GM12878 (cell line): ENCODE measurements around the gene HIF1AN. TPM values are rescaled to one million over a fixed set of nuclear protein-coding genes. Genes with fewer than 3 reads are reported as not detected.

Experiments used
- ATAC-seq: fragments of 200-7000 bp; cut with Tn5 transposase; 3 replicates; pipeline ENCODE4 v1.9.1; 2020; ENCODE audit warnings: mild to moderate bottlenecking, moderate library complexity
- BruUV-seq: library from RNA; stranded (reverse); fragments of 400-500 nt; replicated peaks from 2 replicates; lab custom pipeline; 2021; lab: Mats Ljungman, UMichigan
- CTCF ChIA-PET: fragments of 300-600 bp; sonication (Branson Sonifier 250); formaldehyde crosslinking; extraction: SDS; loops from one replicate; lab custom pipeline; 2021; ENCODE audit warnings: inconsistent platforms; lab: Yijun Ruan, JAX
- POLR2A ChIA-PET: fragments of 350-600 bp; formaldehyde crosslinking; extraction: SDS; loops from one replicate; lab custom pipeline; 2021; ENCODE audit warnings: inconsistent platforms; lab: Charles Lee
- RAD21 ChIA-PET: fragments of 300-600 bp; sonication (Branson Sonifier 250); formaldehyde crosslinking; loops from one replicate; lab custom pipeline; 2023; ENCODE audit warnings: antibody characterized with exemption; ENCODE audit not compliant: unreplicated experiment; lab: Charles Lee
- SMC1A ChIA-PET: fragments of 300-600 bp; sonication (Branson Sonifier 250); formaldehyde crosslinking; loops from one replicate; lab custom pipeline; 2023; ENCODE audit not compliant: unreplicated experiment, uncharacterized antibody; lab: Charles Lee
- DNase-seq: peaks from one replicate; pipeline ENCODE4 v3.0.0-alpha.2; 2011; ENCODE audit warnings: low read depth, low spot score
- FAIRE-seq: peaks from 3 replicates; lab custom pipeline; 2011; peaks lifted over from hg19 to GRCh38; lab: Jason Lieb, UNC
- H2AFZ ChIP-seq: 2 replicates; pipeline ENCODE4 v1.6.0; 2011; ENCODE audit warnings: low read depth, low read length, control low read depth; ENCODE audit not compliant: control insufficient read depth
- H3K27ac ChIP-seq: 2 replicates; pipeline ENCODE4 v1.5.1; 2011; ENCODE audit warnings: control low read depth; ENCODE audit not compliant: control insufficient read depth, insufficient read depth
- H3K27me3 ChIP-seq, 2 experiments: replicated peaks in 1 of 2; 2 replicates each; pipeline versions ENCODE4 v1.6.0 to v1.6.1; 2011; ENCODE audit warnings: low read length in 1 of 2; ENCODE audit not compliant: control insufficient read depth in 2 of 2, insufficient read depth in 2 of 2
- H3K36me3 ChIP-seq, 2 experiments: 2 replicates each; pipeline ENCODE4 v1.5.1; 2011; ENCODE audit warnings: low read length in 1 of 2; ENCODE audit not compliant: control insufficient read depth in 2 of 2, insufficient read depth in 2 of 2
- H3K4me1 ChIP-seq: 2 replicates; pipeline ENCODE4 v1.6.1; 2011; ENCODE audit warnings: mild to moderate bottlenecking, low read length, moderate library complexity, mixed read lengths; ENCODE audit not compliant: control insufficient read depth, insufficient read depth
- H3K4me2 ChIP-seq: 2 replicates; pipeline ENCODE4 v1.6.0; 2011; ENCODE audit warnings: control low read depth; ENCODE audit not compliant: control insufficient read depth, insufficient read depth
- H3K4me3 ChIP-seq: fragments of 200-600 bp; sonication (generic); 2 replicates; pipeline ENCODE4 v1.5.1; 2016
- H3K79me2 ChIP-seq: 2 replicates; pipeline ENCODE4 v1.6.0; 2011; ENCODE audit warnings: low read length; ENCODE audit not compliant: control insufficient read depth, insufficient read depth
- H3K9ac ChIP-seq: 2 replicates; pipeline ENCODE4 v1.8.0; 2011; ENCODE audit warnings: low read length, control low read depth, mixed read lengths; ENCODE audit not compliant: control insufficient read depth, insufficient read depth
- H3K9me3 ChIP-seq: replicated peaks from 3 replicates; pipeline ENCODE4 v1.5.1; 2011; ENCODE audit warnings: mild to moderate bottlenecking, low read length; ENCODE audit not compliant: control insufficient read depth, insufficient read depth
- H4K20me1 ChIP-seq: 2 replicates; pipeline ENCODE4 v1.6.0; 2011; ENCODE audit not compliant: control insufficient read depth, insufficient read depth
- BHLHE40 ChIP-seq, 2 experiments: fragments of 450-650 bp in 1 of 2; IDR thresholded peaks; 2 replicates each; pipeline ENCODE4 v1.6.1; 2011 to 2017; ENCODE audit warnings: low read depth in 2 of 2, borderline replicate concordance in 1 of 2, improper control_type of control experiment in 1 of 2, low read length in 1 of 2, mild to moderate bottlenecking in 1 of 2
- BRCA1 ChIP-seq: IDR thresholded peaks from 2 replicates; pipeline ENCODE4 v1.6.1; 2011; ENCODE audit warnings: low read depth, low read length, improper control_type of control experiment
- ETV6 ChIP-seq, 2 experiments: fragments of 450-650 bp in 1 of 2; IDR thresholded peaks in 1 of 2; conservative IDR thresholded peaks in 1 of 2; 2 replicates each; pipeline ENCODE4 v1.6.1; 2014; ENCODE audit warnings: antibody characterized with exemption in 1 of 2, borderline replicate concordance in 1 of 2, low read depth in 1 of 2, mild to moderate bottlenecking in 1 of 2, moderate library complexity in 1 of 2
- HDAC2 ChIP-seq: fragments of 200-600 bp; sonication (generic); IDR thresholded peaks from 2 replicates; pipeline ENCODE4 v1.6.1; 2017
- SMAD5 ChIP-seq: IDR thresholded peaks from 2 replicates; pipeline ENCODE4 v1.6.1; 2016; ENCODE audit warnings: antibody characterized with exemption, low read depth
- SREBF2 ChIP-seq: IDR thresholded peaks from 2 replicates; pipeline ENCODE4 v1.6.1; 2012; ENCODE audit warnings: mild to moderate bottlenecking, low read length
- ZNF384 ChIP-seq: IDR thresholded peaks from 2 replicates; pipeline ENCODE4 v1.6.1; 2012; ENCODE audit warnings: low read depth, mild to moderate bottlenecking, low read length, improper control_type of control experiment, borderline replicate concordance
- WGBS: methylation state at CpG from one replicate; pipeline ENCODE4 v1.1.6; 2016; ENCODE audit warnings: low lambda C conversion rate; ENCODE audit not compliant: insufficient replicate concordance, insufficient coverage; ENCODE audit errors: missing lambda C conversion rate; 5-methylcytosine and 5-hydroxymethylcytosine counted together
- in situ Hi-C: fragments of 300-500 bp; cut with MboI; formaldehyde crosslinking; loops from 9 replicates; pipeline ENCODE4 v1.14.3; 2018; ENCODE audit warnings: mixed read lengths
- intact Hi-C: fragments of 100-400 bp; cut with micrococcal nuclease; formaldehyde crosslinking; loops from one replicate; pipeline ENCODE4 v1.14.2; 2022; ENCODE audit not compliant: unreplicated experiment
- polyA plus RNA-seq, 11 experiments: library from polyadenylated mRNA; depleted of rRNA in 4 of 11; unstranded in 6 of 11; stranded (reverse) in 5 of 11; fragments of >200 nt; fragmentation: Nextera tagmentation in 4 of 11; fragmentation: Illumina TruSeq in 1 of 11; extraction: Ambion mirVana in 4 of 11; extraction: Trizol in 1 of 11; gene quantifications; 1 replicate in 1 of 11; 2 replicates in 10 of 11; pipeline versions ENCODE4 v1.2.1 to v1.2.3, GENCODE V29; 2011 to 2016; ENCODE audit warnings: inconsistent platforms in 2 of 11, missing spikeins in 2 of 11, low read depth in 1 of 11
- total RNA-seq, 4 experiments: library from RNA; depleted of rRNA in 3 of 4; stranded (reverse); fragments of >200 nt in 3 of 4; fragmentation: Illumina TruSeq in 1 of 4; extraction: Trizol in 1 of 4; gene quantifications; 2 replicates each; pipeline versions ENCODE4 v1.2.1 to v1.2.3, GENCODE V29; 2013 to 2021
- TF ChIP-seq, protein P1 (sequence below): IDR thresholded peaks from 2 replicates; pipeline ENCODE4 v1.6.1; 2012; ENCODE audit warnings: low read depth, low read length, improper control_type of control experiment

Gene HIF1AN
- total and polyA plus RNA-seq, 10 of the 15 experiments (the other 5 are each of a cell fraction or from before 2014, with no cell fraction given) = 1.9 to 37.2 (median 15.2) TPM

GRCh38 chr10:100579261-100580090 is 43.7 kb downstream of the HIF1AN start:
- intact Hi-C loops (no loop called here), in situ Hi-C loops (no loop called here)
- no peak for ATAC-seq
- ChIA-PET POLR2A (no interaction called here), RAD21 (no interaction called here), SMC1A (interaction anchor here (1.2 kb wide), 1 partner anchor 16 kb away, joined by 4 read pairs; no protein-coding TSS in a partner anchor), CTCF (interaction anchor here (2.5 kb wide), 1 partner anchor 10 kb away, joined by 10 read pairs; no protein-coding TSS in a partner anchor)
- peaks cover 1 to 2% of the 10 kb centered on the region in 2 experiments; a peak in 2 of 4 replicates for H3K27me3 ChIP-seq
- peaks cover 3% of the 10 kb centered on the region for H4K20me1 ChIP-seq
- H3K9ac ChIP-seq = no peak overlapping the region
- no peak overlapping the region for H2AFZ ChIP-seq
- no peaks in the 10 kb centered on the region for H3K9me3 ChIP-seq
- H3K27ac ChIP-seq = no peak overlapping the region
- no peak overlapping the region for H3K4me2 ChIP-seq
- TF ChIP-seq BHLHE40 (IDR thresholded peaks at IDR 0.05; ENCODE audit: borderline replicate concordance in 1 of 2, low read depth in 2 of 2, low read length in 1 of 2) = no peak
- TF ChIP-seq ZNF384 = no peak
- no peak for TF ChIP-seq HDAC2
- no peak for TF ChIP-seq ETV6 (conservative IDR thresholded peaks at IDR 0.05 in 1 of 2, IDR thresholded peaks at IDR 0.05 in 1 of 2; ENCODE audit: borderline replicate concordance in 1 of 2, low read depth in 1 of 2)
- no peak for TF ChIP-seq SMAD5
- TF ChIP-seq BRCA1 = no peak
- TF ChIP-seq, protein P1, sequence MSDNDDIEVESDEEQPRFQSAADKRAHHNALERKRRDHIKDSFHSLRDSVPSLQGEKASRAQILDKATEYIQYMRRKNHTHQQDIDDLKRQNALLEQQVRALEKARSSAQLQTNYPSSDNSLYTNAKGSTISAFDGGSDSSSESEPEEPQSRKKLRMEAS = no peak
- TF ChIP-seq SREBF2 = no peak
- no peaks in the 10 kb centered on the region for H3K4me1 ChIP-seq
- DNase-seq = no peak
- no peak overlapping the region for H3K4me3 ChIP-seq
- H3K79me2 ChIP-seq = no peaks in the 10 kb centered on the region
- no peaks in the 10 kb centered on the region for H3K36me3 ChIP-seq
- no TSS peak for BruUV-seq
- WGBS = 27% methylated on average over 9 of the region's 9 CpGs
- no peak for FAIRE-seq
